ENCODE data around the gene CST3. TPM values are rescaled to one million over a fixed set of nuclear protein-coding genes. Genes with fewer than 3 reads are reported as not detected.

CST3 gene
- total RNA-seq, 4 donors from 2014 or later, result 1,253 to 2,184 (median 1,709) TPM

DNA sequence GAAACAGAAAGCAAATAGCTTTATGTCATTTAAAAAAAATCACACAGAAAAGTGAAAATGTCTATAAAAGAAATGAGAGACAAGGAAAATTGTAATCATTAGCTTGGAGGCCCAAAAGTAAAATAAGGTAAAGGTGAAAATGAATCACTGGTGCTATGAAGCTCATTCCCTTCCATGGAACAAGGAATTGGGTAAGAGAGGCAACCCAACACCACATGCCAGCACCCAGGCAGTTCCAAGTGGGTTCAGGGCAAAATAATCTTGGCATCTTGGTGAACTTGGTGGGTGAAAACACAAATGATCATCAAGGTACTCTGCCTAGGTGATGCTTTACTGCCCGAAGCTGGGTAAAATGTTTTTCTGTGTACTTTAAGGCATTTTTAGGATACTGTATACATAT lies 34.4 kb upstream of the CST3 start:
- 100% methylated on average over 1 of the region's 1 CpG for WGBS
- no peak for DNase-seq (ENCODE audit: extremely low spot score)
- Histone ChIP-seq H3K4me3 (no peak overlapping the region), H3K27ac (replicated peaks in 1 of 4) (no peak overlapping the region), H3K36me3 (no peaks in the 10 kb centered on the region), H3K4me1 (no peaks in the 10 kb centered on the region), H3K27me3 (no peaks in the 10 kb centered on the region), H3K9me3 (no peaks in the 10 kb centered on the region)
- no peak for TF ChIP-seq POLR2AphosphoS5 (IDR thresholded peaks at IDR 0.05)
- TF ChIP-seq, protein P1, sequence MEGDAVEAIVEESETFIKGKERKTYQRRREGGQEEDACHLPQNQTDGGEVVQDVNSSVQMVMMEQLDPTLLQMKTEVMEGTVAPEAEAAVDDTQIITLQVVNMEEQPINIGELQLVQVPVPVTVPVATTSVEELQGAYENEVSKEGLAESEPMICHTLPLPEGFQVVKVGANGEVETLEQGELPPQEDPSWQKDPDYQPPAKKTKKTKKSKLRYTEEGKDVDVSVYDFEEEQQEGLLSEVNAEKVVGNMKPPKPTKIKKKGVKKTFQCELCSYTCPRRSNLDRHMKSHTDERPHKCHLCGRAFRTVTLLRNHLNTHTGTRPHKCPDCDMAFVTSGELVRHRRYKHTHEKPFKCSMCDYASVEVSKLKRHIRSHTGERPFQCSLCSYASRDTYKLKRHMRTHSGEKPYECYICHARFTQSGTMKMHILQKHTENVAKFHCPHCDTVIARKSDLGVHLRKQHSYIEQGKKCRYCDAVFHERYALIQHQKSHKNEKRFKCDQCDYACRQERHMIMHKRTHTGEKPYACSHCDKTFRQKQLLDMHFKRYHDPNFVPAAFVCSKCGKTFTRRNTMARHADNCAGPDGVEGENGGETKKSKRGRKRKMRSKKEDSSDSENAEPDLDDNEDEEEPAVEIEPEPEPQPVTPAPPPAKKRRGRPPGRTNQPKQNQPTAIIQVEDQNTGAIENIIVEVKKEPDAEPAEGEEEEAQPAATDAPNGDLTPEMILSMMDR (IDR thresholded peaks at IDR 0.05), result no peak
- no peak for TF ChIP-seq EP300 (IDR thresholded peaks at IDR 0.05)
- no peak for TF ChIP-seq POLR2A (IDR thresholded peaks at IDR 0.05; ENCODE audit: low read depth)
- intact Hi-C loops (cut with DNase I), result no loop called here

DNA sequence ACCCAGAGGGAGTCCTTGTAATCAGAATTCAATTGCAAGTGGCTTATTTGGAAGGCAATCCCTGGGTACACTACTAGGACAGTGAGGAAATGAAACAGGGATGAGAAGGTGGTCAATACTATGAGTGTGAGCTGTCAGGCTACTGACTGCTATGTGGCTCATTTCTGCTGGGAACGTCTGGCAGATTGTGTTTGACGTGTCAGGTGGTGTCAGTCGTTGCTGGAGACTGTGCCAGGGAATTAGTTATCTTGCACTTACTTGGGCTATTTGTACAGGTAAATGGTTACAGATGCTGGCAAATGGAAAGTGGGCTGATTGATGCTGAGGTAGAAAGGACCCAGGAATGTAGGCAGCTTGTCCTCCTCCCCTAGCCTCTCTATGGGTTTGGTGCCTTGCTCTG lies 33.7 kb upstream of the CST3 start:
- Histone ChIP-seq H3K9me3 (no peaks in the 10 kb centered on the region), H3K27me3 (no peaks in the 10 kb centered on the region), H3K36me3 (no peaks in the 10 kb centered on the region), H3K4me1 (peaks cover 0 to 3% (median 0%) of the 10 kb centered on the region in 4 donors), H3K27ac (replicated peaks in 1 of 4) (no peak overlapping the region), H3K4me3 (no peak overlapping the region)
- DNase-seq (ENCODE audit: extremely low spot score), result peak; percentile 50
- TF ChIP-seq, protein P1 (IDR thresholded peaks at IDR 0.05), result no peak
- TF ChIP-seq POLR2A (IDR thresholded peaks at IDR 0.05; ENCODE audit: low read depth), result no peak
- WGBS, result 66% methylated on average over 3 of the region's 3 CpGs
- intact Hi-C loops (cut with DNase I), result no loop called here

DNA sequence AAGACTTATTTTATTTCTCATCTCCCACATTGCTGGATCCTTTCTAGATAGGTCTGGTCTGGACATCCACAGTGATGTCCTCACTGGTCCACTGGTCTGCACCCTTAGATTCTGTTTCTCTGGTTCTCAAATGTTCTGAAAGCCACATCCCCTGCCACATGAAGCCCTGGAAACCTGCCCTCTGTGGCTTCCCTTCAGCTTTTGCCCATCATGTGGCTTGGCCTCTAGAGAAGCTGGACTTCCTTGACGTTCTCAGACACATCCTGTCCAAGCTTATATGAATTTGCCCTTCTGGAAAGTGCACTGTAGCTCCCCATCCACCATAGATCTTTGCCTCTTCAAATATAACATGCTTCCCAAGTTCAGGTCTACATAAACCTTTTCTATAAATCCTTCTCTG lies 32.6 kb upstream of the CST3 start:
- 54% methylated on average over 1 of the region's 1 CpG for WGBS
- intact Hi-C loops (cut with DNase I), result no loop called here
- no peak overlapping the region for H3K4me3 ChIP-seq

DNA sequence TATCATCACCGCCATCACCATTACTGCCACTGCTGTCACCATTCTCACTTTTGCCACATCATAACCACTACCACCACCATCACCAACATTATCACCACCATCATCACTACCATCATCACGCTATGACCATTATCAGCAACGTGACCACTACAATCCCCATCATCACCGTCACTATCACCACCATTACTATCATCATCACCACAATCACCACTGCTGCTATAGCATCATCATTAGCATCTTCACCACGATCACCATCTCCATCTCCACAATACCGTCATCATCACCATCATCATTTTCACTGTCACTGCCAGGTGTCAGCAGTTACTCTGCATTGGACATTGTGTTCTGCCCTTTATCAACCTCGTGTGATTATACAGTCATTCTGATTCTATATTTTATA lies 32.1 kb upstream of the CST3 start:
- no peaks in the 10 kb centered on the region for H3K27me3 ChIP-seq
- TF ChIP-seq POLR2A (IDR thresholded peaks at IDR 0.05; ENCODE audit: low read depth) (no peak), POLR2AphosphoS5 (IDR thresholded peaks at IDR 0.05) (no peak), EP300 (IDR thresholded peaks at IDR 0.05) (no peak)
- TF ChIP-seq, protein P1 (IDR thresholded peaks at IDR 0.05), result no peak
- no peaks in the 10 kb centered on the region for H3K9me3 ChIP-seq
- no peak for DNase-seq (ENCODE audit: extremely low spot score)
- H3K36me3 ChIP-seq, result no peaks in the 10 kb centered on the region
- peaks cover 0 to 3% (median 0%) of the 10 kb centered on the region in 4 donors for H3K4me1 ChIP-seq
- H3K4me3 ChIP-seq, result no peak overlapping the region
- intact Hi-C loops (cut with DNase I), result loop anchor here (10.0 kb wide), 1 partner anchor 225 kb away; no protein-coding TSS in a partner anchor
- WGBS, result 91% methylated on average over 7 of the region's 7 CpGs
- no peak overlapping the region for H3K27ac ChIP-seq (replicated peaks in 1 of 4)

More for the DNA sequence above, 32.6 kb upstream of the CST3 start:
- H3K27ac ChIP-seq (replicated peaks in 1 of 4), result no peak overlapping the region
- no peak for DNase-seq (ENCODE audit: extremely low spot score)
- H3K4me1 ChIP-seq, result peaks cover 0 to 3% (median 0%) of the 10 kb centered on the region in 4 donors
- no peak for TF ChIP-seq EP300 (IDR thresholded peaks at IDR 0.05)
- TF ChIP-seq, protein P1 (IDR thresholded peaks at IDR 0.05), result no peak
- no peaks in the 10 kb centered on the region for H3K9me3 ChIP-seq
- H3K27me3 ChIP-seq, result no peaks in the 10 kb centered on the region
- no peaks in the 10 kb centered on the region for H3K36me3 ChIP-seq

DNA sequence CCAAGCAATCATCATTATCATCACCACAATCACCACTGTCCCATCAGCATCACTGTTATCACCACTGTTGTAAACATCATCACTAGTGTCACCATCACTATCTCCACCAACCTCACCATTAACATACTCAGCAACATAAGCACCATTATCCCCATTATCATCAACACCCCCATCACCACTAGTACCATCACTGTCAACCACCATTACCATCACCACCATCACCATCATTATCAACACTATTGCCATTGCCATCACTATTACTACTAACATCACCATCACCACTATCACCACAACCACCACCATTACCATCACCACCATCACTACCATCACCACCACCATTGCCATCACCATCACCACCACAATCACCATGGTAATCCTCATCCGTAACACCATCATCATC lies 31.6 kb upstream of the CST3 start:
- no peak for DNase-seq (ENCODE audit: extremely low spot score)
- 93% methylated on average over 1 of the region's 1 CpG for WGBS
- Histone ChIP-seq H3K4me3 (no peak overlapping the region), H3K4me1 (peaks cover 0 to 3% (median 0%) of the 10 kb centered on the region in 4 donors), H3K27ac (replicated peaks in 1 of 4) (no peak overlapping the region), H3K9me3 (no peaks in the 10 kb centered on the region), H3K27me3 (no peaks in the 10 kb centered on the region), H3K36me3 (no peaks in the 10 kb centered on the region)
- intact Hi-C loops (cut with DNase I), result loop anchor here (10.0 kb wide), 1 partner anchor 225 kb away; no protein-coding TSS in a partner anchor
- TF ChIP-seq EP300 (IDR thresholded peaks at IDR 0.05), result no peak
- TF ChIP-seq, protein P1 (IDR thresholded peaks at IDR 0.05), result no peak
- no peak for TF ChIP-seq POLR2A (IDR thresholded peaks at IDR 0.05; ENCODE audit: low read depth)
- no peak for TF ChIP-seq POLR2AphosphoS5 (IDR thresholded peaks at IDR 0.05)
